Endodermal cell (in vitro differentiated cells): Measurements from ENCODE around the gene RAP1GAP2. TPM values are rescaled to one million over a fixed set of nuclear protein-coding genes. Genes with fewer than 3 reads are reported as not detected.

Experiments
- DNase-seq: peaks from one replicate; pipeline ENCODE4 v3.0.0-alpha.2; 2017
- H3K27ac ChIP-seq: 2 replicates; pipeline ENCODE4 v1.5.1; 2013; ENCODE audit warnings: mild to moderate bottlenecking, low read depth, low read length, moderate library complexity
- H3K27me3 ChIP-seq: 2 replicates; pipeline ENCODE4 v1.6.1; 2013; ENCODE audit warnings: mild to moderate bottlenecking, low read length, moderate library complexity; ENCODE audit not compliant: insufficient read depth, control insufficient read depth, poor library complexity, severe bottlenecking
- H3K36me3 ChIP-seq: 2 replicates; pipeline ENCODE4 v1.7.0; 2013; ENCODE audit warnings: mild to moderate bottlenecking, low read length, moderate library complexity; ENCODE audit not compliant: control insufficient read depth, insufficient read depth
- H3K4me1 ChIP-seq: one replicate; pipeline ENCODE4 v1.7.0; 2013; ENCODE audit warnings: low read length; ENCODE audit not compliant: control insufficient read depth, insufficient read depth
- H3K4me3 ChIP-seq: 2 replicates; pipeline ENCODE4 v1.5.1; 2013; ENCODE audit warnings: mild to moderate bottlenecking, low read length, moderate library complexity
- H3K9ac ChIP-seq: 2 replicates; pipeline ENCODE4 v1.6.1; 2013; ENCODE audit warnings: mild to moderate bottlenecking, low read length, moderate library complexity; ENCODE audit not compliant: poor library complexity, severe bottlenecking; ENCODE audit errors: extremely low read depth
- H3K9me3 ChIP-seq: 2 replicates; pipeline ENCODE4 v1.6.1; 2013; ENCODE audit warnings: mild to moderate bottlenecking, low read length, moderate library complexity; ENCODE audit not compliant: control insufficient read depth
- H3K27ac Mint-ChIP-seq: 2 replicates; pipeline ENCODE4 v1.8.0; 2020; ENCODE audit warnings: mixed read lengths
- H3K27me3 Mint-ChIP-seq: 2 replicates; pipeline ENCODE4 v1.8.0; 2021; ENCODE audit warnings: mild to moderate bottlenecking, mixed read lengths; ENCODE audit not compliant: insufficient read depth
- H3K36me3 Mint-ChIP-seq: 2 replicates; pipeline ENCODE4 v1.8.0; 2020; ENCODE audit warnings: low read depth, mixed read lengths
- H3K4me1 Mint-ChIP-seq: 2 replicates; pipeline ENCODE4 v1.8.0; 2020; ENCODE audit warnings: mixed read lengths
- H3K4me3 Mint-ChIP-seq: 2 replicates; pipeline ENCODE4 v1.8.0; 2020; ENCODE audit warnings: mild to moderate bottlenecking, moderate library complexity, mixed read lengths
- H3K9me3 Mint-ChIP-seq: 2 replicates; pipeline ENCODE4 v1.8.0; 2020; ENCODE audit warnings: mild to moderate bottlenecking, mixed read lengths
- CTCF ChIP-seq: fragments of 200-600 bp; sonication (generic); conservative IDR thresholded peaks from 2 replicates; pipeline ENCODE4 v1.5.0; 2021; ENCODE audit warnings: antibody characterized with exemption, mild to moderate bottlenecking
- WGBS, 2 experiments: methylation state at CpG; one replicate each; pipeline versions ENCODE4 v1.1.5 to v1.1.7; 2013; ENCODE audit warnings: missing lambda C conversion rate in 2 of 2, mixed read lengths in 1 of 2; ENCODE audit not compliant: insufficient coverage in 1 of 2, insufficient read length in 1 of 2; 5-methylcytosine and 5-hydroxymethylcytosine counted together
- total RNA-seq, 2 donors: library from RNA; stranded (reverse); fragmentation: NEBNext Ultra II Directional in 1 of 2; extraction: Animal tissue kit (Norgen Biotek cat#: 25700) in 1 of 2; gene quantifications; 2 replicates in 1 of 2; 3 replicates in 1 of 2; pipeline ENCODE4 v1.2.1, GENCODE V29; 2021

Gene RAP1GAP2
- total RNA-seq, 2 donors from 2014 or later = 18.0 to 44.3 TPM

DNA sequence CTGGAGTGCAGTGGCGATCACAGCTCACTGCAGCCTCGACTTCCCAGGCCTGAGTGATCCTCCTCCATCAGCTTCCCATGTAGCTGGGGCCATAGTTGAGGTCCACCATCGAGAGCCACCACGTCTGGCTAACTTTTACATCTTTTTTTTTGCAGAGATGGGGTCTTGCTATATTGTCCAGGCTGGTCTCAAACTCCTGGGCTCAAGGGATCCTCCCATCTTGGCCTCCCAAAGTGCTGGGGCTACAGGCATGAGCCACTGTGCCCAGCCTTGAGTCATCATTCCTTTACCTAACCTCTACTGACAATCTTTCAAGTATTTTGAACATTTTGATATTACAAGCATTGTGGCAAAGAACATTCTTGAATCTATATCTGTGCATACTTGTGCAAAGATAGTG lies 37.4 kb upstream of the RAP1GAP2 start:
- WGBS, 2 experiments = 83 to 95% methylated on average over 4 of the region's 4 CpGs
- no peaks in the 10 kb centered on the region for H3K36me3 ChIP-seq
- no peak for TF ChIP-seq CTCF
- no peak overlapping the region for H3K4me3 Mint-ChIP-seq
- H3K27ac Mint-ChIP-seq = no peak overlapping the region
- no peaks in the 10 kb centered on the region for H3K9me3 ChIP-seq
- H3K9ac ChIP-seq = no peak overlapping the region
- H3K27me3 ChIP-seq = peaks cover 25% of the 10 kb centered on the region
- no peaks in the 10 kb centered on the region for H3K9me3 Mint-ChIP-seq
- H3K27me3 Mint-ChIP-seq = peaks cover 20% of the 10 kb centered on the region
- H3K27ac ChIP-seq = no peak overlapping the region
- H3K36me3 Mint-ChIP-seq = no peaks in the 10 kb centered on the region
- H3K4me3 ChIP-seq = no peak overlapping the region
- no peaks in the 10 kb centered on the region for H3K4me1 Mint-ChIP-seq
- no peaks in the 10 kb centered on the region for H3K4me1 ChIP-seq
- no peak for DNase-seq

DNA sequence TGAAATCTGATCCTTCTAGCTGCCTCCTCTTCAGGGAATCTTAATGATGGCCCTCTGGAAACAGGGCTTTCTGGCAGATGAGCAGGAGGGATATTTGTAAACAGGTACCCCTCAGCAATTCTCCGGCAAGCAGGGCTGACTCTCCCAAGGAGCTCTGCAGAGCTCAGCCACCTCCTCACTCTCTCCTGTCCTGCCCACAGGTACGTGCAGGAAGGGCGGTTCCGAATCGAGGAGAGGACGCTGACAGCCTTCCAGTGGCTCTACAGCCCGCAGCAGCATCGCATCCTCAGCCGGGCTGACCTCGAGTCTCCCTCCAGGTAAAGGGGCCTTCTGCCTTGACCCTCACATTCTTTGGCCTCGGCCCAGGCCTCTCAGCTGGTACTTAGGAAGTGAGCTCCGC lies 26.1 kb upstream of the RAP1GAP2 start:
- Mint-ChIP-seq H3K27ac (no peak overlapping the region), H3K4me3 (no peak overlapping the region), H3K9me3 (no peaks in the 10 kb centered on the region), H3K36me3 (no peaks in the 10 kb centered on the region), H3K27me3 (peaks cover 14% of the 10 kb centered on the region), H3K4me1 (peaks cover under 1% of the 10 kb centered on the region)
- Histone ChIP-seq H3K4me1 (peaks cover 3% of the 10 kb centered on the region), H3K27ac (no peak overlapping the region), H3K4me3 (no peak overlapping the region), H3K36me3 (no peaks in the 10 kb centered on the region), H3K27me3 (peaks cover 4% of the 10 kb centered on the region), H3K9ac (no peak overlapping the region), H3K9me3 (no peaks in the 10 kb centered on the region)
- 83 to 91% methylated on average over 8 to 12 of the region's 12 CpGs for WGBS, 2 experiments
- DNase-seq = no peak
- TF ChIP-seq CTCF = no peak

GRCh38 chr17:2775206-2775605 lies 21.0 kb upstream of the RAP1GAP2 start:
- H3K9me3 ChIP-seq = no peaks in the 10 kb centered on the region
- H3K4me1 ChIP-seq = no peaks in the 10 kb centered on the region
- Mint-ChIP-seq H3K4me3 (peak overlapping the region; percentile 77), H3K36me3 (no peaks in the 10 kb centered on the region), H3K9me3 (no peaks in the 10 kb centered on the region), H3K27me3 (peaks cover 33% of the 10 kb centered on the region), H3K4me1 (peaks cover 4% of the 10 kb centered on the region), H3K27ac (no peak overlapping the region)
- H3K4me3 ChIP-seq = no peak overlapping the region
- H3K9ac ChIP-seq = no peak overlapping the region
- WGBS, 2 experiments = 88 to 89% methylated on average over 5 to 6 of the region's 6 CpGs
- no peak for TF ChIP-seq CTCF
- no peak for DNase-seq
- no peaks in the 10 kb centered on the region for H3K36me3 ChIP-seq
- no peak overlapping the region for H3K27ac ChIP-seq
- H3K27me3 ChIP-seq = peaks cover 4% of the 10 kb centered on the region
